GM18867 (cell line): ENCODE data around the gene ERC2.

Experiments
- ATAC-seq: cut with Tn5 transposase; IDR thresholded peaks from one replicate; pipeline ENCODE4 v1.9.1; 2021; ENCODE audit warnings: mild to moderate bottlenecking, moderate library complexity; ENCODE audit not compliant: unreplicated experiment

Gene ERC2

GRCh38 chr3:55477306-55478303, 990.7 kb downstream of the ERC2 start:
- no peak for ATAC-seq

- ATAC-seq = no peak
Observed at GRCh38 chr3:55476515-55476914, 991.8 kb downstream of the ERC2 start.

GRCh38 chr3:55474213-55474632, 994.0 kb downstream of the ERC2 start:
- no peak for ATAC-seq

- ATAC-seq = no peak
Observed at GRCh38 chr3:55473788-55474187, 994.5 kb downstream of the ERC2 start.

GRCh38 chr3:55471522-55472280, 996.6 kb downstream of the ERC2 start:
- no peak for ATAC-seq

GRCh38 chr3:55471084-55471483, 997.2 kb downstream of the ERC2 start:
- no peak for ATAC-seq

- ATAC-seq = no peak
Observed at GRCh38 chr3:55469957-55470526, 998.2 kb downstream of the ERC2 start.

- no peak for ATAC-seq
Observed at GRCh38 chr3:55468251-55468650, 1000.0 kb downstream of the ERC2 start.

GRCh38 chr3:55467099-55467498, 1001.2 kb downstream of the ERC2 start:
- ATAC-seq = no peak

GRCh38 chr3:55466526-55466925, 1001.7 kb downstream of the ERC2 start:
- ATAC-seq = no peak

- ATAC-seq = no peak
Observed at GRCh38 chr3:55461896-55462295, 1006.4 kb downstream of the ERC2 start.

- no peak for ATAC-seq
Observed at GRCh38 chr3:55459838-55460237, 1008.4 kb downstream of the ERC2 start.
